Activated CD4-positive, alpha-beta T cell treated with anti-CD3 and anti-CD28 coated beads, Interleukin-2, amount 50 U/mL, for 1 hour (primary cell): ENCODE results near the gene TNRC6C.

Experiments used
- DNase-seq: peaks from one replicate; pipeline ENCODE4 v3.0.0-alpha.2; 2020

Gene TNRC6C

DNA sequence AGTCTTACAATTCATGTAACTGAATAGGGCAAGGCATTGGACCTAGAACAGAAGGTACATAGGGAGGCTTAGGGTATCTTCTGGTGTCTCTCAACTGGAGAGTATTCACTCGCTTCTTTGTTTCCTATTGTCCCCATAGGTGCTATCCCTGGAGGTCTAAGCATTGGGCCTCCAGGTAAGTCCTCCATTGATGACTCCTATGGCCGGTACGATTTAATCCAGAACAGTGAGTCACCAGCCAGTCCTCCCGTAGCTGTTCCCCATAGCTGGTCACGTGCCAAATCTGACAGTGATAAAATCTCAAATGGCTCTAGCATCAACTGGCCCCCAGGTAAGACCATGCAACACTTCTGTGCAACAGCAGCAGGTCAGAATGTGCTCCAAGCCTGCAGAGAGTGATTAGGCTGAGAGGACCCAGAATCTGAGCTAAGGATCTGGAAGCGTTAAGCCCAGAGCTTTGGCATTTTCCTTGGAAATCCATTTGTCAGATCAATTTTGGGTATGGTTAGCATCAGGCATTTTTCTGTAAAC, 134.4 kb downstream of the TNRC6C start:
- DNase-seq, result no peak

DNA sequence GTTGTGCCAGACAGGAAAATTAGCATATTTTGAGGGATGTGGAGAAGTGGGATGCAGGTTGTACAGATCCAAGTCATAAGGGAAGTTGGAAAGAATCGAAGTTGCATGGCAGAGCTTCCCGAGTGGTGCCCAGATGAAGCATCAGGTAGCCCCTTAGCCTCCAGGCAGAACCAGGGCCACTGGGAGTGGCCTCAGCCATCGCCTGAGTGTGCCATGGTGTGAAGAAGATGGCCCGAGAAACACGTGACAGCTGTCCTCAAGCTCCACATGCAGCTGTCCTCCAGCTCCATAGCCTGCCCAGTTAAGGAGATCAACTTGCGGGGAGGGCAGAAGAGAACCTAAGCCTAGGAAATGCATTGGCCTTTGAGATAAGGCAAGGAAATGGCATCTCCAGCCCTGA, 136.5 kb downstream of the TNRC6C start:
- DNase-seq, result no peak

DNA sequence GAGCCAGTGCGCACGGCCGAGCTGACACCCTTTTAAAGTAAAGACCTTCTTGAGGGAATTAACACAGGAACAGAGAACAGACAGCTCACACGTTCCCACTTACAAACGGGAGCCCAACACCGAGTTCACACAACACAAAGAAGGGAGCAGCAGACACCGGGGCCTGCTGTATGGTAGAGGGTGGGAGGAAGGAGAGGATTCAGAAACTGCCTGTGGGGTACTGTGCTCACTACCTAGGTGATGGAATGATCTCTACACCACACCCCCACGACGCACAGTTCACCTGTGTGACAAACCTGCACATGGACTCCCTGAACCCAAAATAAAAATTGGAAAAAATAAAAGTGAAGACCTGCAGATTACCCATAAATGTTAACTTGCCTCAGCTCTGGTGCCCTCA, 137.6 kb downstream of the TNRC6C start:
- no peak for DNase-seq

DNA sequence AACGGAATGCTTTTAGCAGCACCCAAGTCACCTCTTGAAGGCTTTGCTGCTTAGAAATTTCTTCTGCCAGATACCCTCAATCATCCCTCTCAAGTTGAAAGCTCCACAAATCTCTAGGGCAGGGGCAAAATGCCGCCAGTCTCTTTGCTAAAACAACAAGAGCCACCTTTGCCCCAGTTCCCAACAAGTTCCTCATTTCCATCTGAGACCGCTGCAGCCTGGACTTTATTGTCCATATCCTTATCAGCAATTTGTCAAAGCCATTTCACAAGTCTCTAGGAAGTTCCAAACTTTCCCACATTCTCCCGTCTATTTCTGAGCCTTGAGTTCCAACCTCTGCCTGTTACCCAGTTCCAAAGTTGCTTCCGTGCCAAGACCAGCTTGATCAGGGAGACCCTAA, 142.6 kb downstream of the TNRC6C start:
- DNase-seq, result no peak

DNA sequence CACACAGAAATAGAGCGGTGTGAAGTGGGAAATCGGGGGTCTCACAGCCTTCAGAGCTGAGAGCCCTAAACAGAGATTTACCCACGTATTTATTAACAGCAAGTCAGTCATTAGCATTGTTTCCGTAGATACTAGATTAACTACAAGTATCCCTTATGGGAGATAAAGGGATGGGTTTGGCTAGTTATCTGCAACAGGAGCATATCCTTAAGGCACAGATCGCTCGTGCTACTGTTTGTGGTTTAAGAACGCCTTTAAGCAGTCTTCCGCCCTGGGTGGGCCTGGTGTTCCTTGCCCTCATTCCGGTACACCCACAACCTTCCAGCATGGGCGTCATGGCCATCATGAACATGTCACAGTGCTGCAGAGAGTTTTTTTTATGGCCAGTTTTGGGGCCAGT, 143.0 kb downstream of the TNRC6C start:
- DNase-seq, result no peak

DNA sequence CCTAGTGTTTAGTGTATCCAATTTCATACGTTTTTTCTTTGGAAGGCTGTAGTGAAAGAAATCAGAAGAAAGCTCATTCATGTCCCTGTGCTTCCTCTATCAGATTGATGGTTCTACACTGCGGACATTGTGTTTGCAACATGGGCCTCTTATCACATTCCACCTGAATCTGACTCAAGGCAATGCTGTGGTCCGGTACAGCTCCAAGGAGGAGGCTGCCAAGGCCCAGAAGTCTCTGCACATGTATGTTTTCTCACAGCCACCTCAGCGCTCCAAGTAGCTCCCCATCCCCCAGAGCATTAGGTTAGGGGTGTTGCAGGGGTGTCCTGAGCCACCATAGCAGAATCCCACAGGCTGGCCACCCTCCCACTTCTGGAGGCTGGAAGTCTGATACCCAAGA, 144.8 kb downstream of the TNRC6C start:
- no peak for DNase-seq

DNA sequence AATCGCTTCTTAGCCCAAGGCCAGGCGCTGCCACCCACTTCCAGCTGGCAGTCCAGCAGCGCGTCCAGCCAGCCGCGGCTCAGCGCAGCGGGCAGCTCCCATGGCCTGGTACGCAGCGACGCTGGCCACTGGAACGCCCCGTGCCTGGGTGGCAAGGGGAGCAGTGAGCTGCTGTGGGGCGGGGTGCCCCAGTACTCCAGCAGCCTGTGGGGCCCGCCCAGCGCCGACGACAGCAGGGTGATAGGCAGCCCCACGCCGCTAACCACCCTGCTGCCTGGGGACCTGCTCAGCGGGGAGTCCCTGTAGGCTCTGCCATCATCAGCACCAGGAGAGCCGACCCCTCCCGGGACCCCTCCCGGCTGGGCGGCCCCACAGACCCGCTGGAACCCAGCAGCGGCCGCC, 146.0 kb downstream of the TNRC6C start:
- no peak for DNase-seq

DNA sequence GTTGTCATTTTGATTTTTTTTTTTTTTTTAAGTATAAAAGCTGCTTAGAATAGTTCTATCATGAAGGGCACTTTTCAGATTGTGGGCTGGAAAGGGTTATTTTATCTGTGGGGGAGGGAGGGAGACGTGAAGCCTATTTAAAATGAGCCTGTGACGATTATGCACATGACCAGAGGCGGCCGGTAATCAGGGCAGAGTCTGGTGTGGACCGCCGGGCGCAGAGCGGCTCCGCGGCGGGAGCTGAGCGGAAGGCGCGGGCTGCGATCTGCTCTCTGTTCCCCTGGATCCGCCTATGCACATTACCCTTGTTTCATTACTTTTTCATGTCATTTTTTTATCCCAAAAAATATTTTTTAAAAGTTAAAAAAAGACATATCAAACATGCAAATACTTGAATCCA, 146.6 kb downstream of the TNRC6C start:
- DNase-seq, result no peak

DNA sequence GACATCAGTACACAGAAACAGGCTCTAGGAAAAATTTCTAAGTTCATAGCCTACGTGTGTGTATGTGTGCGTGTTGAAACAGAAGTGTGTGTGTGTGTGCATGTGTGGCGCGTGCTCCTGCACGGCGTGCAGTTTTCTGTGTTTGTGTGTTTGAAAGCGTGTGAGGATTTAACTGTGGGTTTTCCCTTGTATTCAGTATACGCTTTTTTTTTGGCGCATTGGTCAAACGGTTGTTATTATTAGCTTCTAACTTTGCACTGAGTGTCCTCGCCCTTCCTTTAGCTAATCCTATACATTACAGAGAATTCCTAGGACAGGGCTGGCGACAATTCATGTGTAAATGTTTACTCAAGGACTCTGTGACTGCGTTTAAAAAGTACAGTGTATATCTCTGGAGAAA, 147.0 kb downstream of the TNRC6C start:
- DNase-seq, result no peak

DNA sequence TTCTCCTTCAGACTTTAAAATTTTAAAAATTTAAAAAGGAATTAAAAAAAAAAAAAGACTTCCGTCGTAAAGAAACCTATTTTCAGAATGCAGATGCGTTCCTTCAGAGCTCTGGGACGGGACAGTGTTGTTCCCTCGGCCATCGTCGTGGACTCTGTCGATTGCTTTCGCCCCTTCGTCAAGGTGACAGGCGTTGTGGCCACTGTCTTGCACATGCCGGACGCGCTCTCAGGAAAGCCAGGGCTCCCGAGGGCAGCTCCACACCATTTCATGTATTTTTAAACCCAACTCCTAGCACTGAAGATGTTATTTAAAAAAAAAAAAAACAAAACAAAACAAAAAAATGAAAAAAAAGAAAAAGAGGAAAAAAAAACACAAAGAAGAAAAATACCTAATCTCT, 147.7 kb downstream of the TNRC6C start:
- no peak for DNase-seq

DNA sequence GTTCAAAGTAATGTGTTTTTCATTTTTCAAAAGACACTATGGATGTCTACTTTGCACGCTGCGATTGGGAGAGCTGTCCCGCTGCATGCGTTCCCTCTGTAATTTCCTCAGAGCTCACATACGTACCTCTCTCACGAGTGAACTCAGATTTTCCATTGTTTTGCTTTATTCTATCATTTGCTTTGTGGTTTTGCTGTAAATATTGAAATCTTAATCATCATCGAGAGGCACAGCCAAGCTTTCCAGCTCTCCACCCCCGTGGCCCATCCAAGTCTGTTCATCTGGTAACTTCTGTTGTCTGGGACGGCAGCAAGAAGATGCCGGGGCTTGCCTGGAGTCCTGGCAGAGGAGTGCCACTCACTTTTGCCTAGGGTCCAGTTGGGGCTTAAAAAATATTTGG, 149.0 kb downstream of the TNRC6C start:
- no peak for DNase-seq

DNA sequence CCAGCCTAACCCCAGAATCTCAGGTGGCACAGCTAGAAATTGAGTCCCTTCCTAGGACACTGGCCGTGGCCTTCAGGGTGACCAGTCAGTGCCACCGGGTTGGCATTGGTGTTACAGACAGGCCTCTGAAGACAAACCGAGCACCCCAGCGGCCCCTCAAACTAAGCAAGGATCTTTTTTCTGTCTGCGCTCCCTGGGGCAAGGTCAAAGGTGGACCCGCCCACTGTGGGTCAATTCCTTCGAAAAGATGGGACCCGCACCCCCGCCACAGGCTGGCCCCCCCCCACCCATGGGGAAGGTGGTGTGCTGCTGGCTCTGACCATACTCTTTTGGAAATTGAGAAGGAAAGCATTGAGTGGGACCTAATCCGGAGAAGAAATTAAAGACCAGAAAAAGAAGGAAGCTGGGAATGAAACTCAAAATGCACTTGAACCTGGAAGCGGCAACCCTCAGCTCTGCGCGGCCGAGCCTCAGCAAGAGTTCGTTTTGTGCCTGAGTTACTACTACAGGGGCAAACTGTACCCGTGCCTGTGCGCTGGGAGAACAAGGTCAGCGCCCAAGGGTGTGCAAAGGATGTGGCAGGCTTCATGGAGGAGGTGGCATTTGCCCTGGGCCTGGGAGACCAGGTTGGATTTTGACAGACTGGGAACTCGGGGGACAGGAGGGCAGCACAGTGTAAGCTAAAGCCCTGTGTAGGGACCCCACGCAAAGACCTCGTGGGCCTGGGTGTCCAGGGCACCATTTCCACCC, 149.6 kb downstream of the TNRC6C start:
- no peak for DNase-seq

DNA sequence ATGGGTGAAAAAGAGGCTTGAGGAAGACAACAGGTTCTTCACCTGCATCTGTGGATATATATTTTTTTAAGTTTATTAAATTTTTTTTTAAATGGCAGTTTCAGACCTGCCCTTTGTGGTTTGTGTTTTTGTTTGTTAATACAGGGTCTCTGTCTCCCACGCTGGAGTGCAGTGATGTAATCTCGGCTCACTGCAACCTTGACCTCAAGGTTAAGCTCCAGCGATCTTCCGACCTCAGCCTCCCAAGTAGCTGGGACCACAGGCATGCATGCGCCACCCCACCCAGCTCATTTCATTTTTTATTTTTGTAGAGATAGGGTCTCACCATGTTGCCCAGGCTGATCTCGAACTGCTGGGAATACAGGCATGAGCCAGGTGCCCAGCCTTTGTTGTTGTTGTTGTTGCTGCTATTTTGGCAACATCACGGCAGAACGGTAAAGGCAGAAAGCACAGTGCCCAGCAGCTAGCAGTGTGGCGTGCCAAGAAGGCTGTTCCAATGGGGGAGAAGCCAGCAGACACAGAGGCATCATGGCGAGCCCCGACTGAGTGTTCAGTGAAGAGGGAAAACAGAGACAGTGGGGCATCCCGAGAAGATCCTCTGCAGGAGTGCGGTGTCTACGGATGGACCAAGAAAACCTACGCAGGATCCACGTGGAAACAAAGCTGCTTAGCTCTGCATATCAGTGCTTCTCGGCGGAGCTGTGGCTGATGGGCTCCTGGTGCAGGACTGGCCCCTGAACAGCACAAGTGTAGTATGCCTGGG, 150.4 kb downstream of the TNRC6C start:
- DNase-seq, result no peak

DNA sequence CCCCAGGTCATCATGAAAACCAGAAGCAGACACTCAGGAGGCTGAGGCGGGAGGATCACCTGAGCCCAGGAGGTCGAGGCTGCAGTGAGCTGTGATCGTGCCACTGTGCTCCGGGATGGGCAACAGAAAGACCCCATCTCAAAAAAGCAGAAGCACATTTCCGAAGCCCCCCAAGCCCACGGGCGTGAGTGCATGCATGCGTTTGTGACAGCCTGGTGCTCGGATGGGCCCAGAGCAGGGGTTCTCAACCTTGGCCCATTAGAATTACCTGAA, 150.9 kb downstream of the TNRC6C start:
- DNase-seq, result no peak

DNA sequence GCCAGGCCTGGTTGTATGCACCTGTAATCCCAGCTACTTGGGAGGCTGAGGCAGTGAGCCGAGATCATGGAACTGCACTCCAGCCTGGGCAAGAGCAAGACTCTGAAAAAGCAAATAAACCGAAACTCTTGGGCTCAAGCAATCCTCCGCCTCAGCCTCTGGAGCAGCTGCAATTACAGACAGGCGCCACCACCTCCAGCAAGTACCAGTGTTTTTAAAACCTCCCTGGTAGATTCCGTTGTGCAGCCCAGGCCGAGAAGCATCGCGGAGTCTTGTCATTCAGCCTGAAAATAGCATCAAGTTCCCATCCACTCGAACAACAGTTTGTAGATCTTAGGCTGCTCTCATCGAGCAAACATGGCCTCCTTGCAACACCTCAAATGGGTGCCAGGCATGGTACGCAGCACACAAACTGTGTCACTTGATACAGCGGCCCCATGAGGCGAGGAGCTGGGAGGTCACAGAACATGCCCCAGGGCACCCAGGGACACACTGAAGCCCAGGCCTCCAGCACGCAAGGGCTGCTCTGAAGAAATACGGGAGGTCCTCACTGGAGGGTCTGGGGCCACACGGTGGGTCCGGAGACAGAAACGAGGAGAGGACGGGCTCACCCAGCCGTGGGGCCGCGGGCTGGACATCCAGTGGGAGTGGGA, 152.0 kb downstream of the TNRC6C start:
- DNase-seq, result no peak

DNA sequence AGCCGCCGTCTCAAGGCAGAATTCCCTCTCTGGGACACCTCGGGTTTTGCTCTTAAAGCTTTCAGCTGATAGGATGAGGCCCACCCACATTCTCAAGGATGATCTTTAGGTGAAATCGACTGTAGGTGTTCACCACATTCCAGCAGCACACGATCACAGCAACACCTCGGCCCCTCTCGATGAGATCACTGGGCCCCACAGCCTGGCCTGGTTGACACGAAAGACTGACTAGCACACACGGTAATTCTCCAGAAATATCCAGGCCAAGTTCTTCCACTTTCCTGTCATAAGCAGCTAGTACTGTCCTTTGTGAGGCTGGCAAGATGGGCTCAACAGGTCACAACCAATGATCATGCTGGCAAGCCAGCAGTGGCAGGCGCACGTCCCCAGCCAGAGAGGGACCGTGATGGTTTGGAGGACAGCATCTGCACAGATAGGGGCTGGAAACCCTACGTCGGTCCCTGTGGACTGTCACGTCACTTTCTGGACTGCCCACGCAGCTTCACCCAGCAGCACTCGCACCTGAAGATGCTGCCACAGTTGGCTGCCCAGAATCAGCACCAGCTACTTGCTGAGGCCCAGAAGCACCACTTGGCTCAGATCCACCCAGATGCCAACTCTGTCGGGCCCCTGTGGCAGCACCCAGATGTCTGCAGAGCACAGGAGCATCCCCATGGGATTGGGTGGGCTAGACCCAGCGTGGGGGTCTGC, 152.7 kb downstream of the TNRC6C start:
- DNase-seq, result no peak

DNA sequence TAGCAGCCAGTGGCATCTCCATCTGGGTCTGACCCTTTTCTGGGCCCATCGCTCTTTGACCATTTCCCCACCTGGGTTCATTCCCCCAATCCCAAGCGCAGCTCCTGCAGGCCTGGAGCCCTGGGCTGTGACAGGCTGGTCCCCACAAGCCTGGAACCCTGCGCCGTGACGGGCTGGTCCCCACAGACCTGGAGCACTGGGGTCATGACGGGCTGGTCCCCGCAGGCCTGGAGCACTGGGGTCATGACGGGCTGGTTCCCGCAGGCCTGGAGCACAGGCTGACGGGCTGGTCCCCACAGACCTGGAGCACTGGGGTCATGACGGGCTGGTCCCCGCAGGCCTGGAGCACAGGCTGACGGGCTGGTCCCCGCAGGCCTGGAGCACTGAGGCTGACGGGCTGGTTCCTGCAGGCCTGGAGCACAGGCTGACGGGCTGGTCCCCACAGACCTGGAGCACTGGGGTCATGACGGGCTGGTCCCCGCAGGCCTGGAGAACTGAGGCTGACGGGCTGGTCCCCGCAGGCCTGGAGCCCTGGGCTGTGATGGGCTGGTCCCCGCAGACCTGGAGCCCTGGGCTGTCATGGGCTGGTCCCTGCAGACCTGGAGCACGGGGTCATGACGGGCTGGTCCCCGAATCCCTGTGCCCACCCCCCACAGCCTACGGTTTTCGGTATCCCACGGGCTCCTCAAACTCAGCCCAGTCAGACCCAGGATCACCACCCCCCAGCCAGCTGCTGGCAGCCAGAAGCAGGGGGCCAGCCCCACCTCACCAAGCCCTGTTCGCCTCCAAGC, 153.4 kb downstream of the TNRC6C start:
- DNase-seq, result no peak

DNA sequence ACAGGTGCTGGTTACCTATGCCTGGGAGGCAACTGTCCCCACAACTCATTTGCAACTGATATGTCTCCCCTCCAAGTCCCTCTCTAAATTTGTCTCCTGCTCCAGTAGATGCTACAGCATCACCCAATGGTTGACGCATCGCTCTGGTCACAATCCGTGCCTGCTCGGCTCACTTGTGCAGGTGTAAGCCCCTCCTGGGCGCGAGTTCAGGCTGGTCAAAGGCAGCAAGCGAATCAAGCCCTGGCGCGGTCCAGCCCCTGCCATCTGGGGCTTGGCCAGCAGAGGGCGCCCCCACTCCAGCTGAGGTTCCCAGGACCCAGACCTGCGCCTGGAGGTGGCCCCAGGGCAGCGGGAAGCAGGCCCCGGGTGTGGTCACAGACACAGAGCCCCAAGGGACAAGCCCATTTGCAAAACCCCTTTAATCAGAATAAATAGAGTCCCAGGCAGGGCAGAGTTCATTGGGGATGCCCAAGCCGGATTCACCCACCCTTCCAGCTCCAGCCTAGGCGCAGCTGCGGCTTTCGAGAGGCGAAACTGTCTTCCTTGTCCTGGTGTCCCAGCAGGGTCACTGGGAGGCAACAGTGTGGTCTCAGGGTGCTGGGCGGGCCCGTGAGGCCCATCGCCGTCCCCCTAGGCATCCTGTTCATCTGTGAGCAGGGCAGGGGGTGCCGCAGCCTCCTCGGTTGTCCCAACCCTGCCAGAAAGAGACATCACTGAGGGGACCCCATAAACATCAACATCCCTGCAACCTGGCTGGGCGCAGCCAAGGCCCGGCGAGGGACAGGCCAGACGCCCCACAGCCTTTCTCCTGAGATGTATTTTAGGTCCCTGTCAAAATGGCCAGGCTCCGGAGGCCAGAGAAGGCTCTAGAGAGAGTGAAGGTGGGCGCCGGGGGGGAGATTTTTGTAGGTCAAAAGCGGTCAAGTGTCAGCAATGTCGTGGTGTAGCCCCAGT, 154.3 kb downstream of the TNRC6C start:
- DNase-seq, result peak; percentile 81

DNA sequence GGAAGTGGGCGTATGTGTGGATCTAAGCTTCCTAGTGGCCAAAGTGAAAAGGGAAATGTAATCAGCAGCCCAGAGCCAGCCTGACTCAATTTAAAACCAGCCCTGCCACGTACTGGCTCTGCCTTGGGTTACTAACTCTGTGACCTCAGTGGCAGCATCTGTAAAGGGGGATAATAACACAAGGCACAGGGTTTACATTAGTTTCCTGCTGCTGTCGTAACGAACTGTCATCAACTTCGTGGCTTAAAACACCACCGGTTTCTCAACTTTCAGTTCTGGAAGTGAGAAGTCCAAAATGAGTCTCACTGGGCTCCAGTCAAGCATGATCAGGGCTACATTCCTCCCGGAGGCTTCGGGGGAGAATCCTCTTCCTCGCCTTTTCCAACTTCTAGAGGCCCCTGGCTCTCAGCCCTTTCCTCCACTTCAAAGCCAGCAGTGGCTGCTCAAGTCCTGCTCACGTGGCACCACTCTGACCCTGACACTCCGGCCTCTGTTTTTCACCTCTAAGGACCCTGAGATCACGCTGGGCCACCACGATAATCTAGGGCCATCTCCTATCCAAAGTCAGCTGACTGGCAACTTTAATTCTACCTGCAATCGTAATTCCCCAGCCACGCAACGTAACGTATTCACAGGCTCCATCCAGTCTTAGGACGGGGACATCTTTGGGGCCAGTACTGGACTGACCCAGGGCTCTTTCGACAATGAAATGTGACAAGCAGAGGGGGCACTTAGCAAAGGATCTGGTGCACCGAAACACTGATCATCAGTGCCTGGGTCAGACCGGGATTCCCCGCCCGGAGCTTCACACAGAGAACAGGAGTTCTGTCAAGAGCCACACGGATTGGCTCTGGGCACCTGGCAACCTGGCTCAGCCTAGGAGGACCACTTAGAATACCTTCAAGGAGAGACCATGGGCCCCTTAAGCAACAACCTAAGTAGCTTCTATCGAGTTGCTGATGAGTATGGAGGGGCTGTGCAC, 155.6 kb downstream of the TNRC6C start:
- DNase-seq, result no peak
